Vagina (tissue), 2 donors: Measurements from ENCODE around the gene RBKS.

Source experiments
- POLR2A ChIP-seq, 2 donors: fragments of 450-650 bp; IDR thresholded peaks; one replicate each; pipeline ENCODE4 v1.6.1; 2017; ENCODE audit warnings: antibody characterized with exemption in 2 of 2, mild to moderate bottlenecking in 2 of 2, moderate library complexity in 2 of 2
- POLR2AphosphoS5 ChIP-seq, 2 donors: sonication (generic); formaldehyde crosslinking; IDR thresholded peaks; one replicate each; pipeline ENCODE4 v1.9.0; 2017; ENCODE audit warnings: antibody characterized with exemption in 2 of 2, mild to moderate bottlenecking in 2 of 2, low read depth in 1 of 2; ENCODE audit not compliant: insufficient read depth in 1 of 2

GRCh38 chr2:27765621-27766286, 124.4 kb downstream of the RBKS start:
- TF ChIP-seq POLR2A (IDR thresholded peaks at IDR 0.05) (no peak), POLR2AphosphoS5 (IDR thresholded peaks at IDR 0.05; ENCODE audit: insufficient read depth in 1 of 2, low read depth in 1 of 2) (no peak)
